GM23248 (cell line): ENCODE results near the gene GLB1L3.

Experiments used
- EZH2 ChIP-seq: fragments of 200-600 bp; sonication (generic); IDR thresholded peaks from 2 replicates; pipeline ENCODE4 v1.6.1; 2018; ENCODE audit warnings: antibody characterized with exemption, mild to moderate bottlenecking; ENCODE audit not compliant: insufficient read depth, poor library complexity, severe bottlenecking
- EZH2phosphoT487 ChIP-seq: fragments of 200-600 bp; sonication (generic); IDR thresholded peaks from 2 replicates; pipeline ENCODE4 v1.6.1; 2018; ENCODE audit warnings: antibody characterized with exemption, moderate library complexity, mild to moderate bottlenecking, low read depth; ENCODE audit not compliant: insufficient read depth

GRCh38 chr11:134355656-134356055 is 79.5 kb downstream of the GLB1L3 start:
- TF ChIP-seq EZH2phosphoT487 (no peak), EZH2 (no peak)
